T-helper 9 cell (primary cell): ENCODE measurements around the gene OSBPL5.
"Not testable (repeated sequence)": the region's sequence is repeated elsewhere in the genome, so short reads cannot be mapped to it uniquely, and the experiment has no call there.

Experiments
- DNase-seq: peaks from one replicate; pipeline ENCODE4 v3.0.0-alpha.2; 2020

OSBPL5 gene

GRCh38 chr11:3181725-3182461 lies 16.8 kb upstream of the OSBPL5 start:
- DNase-seq, result no peak

GRCh38 chr11:3180869-3181268 lies 15.8 kb upstream of the OSBPL5 start:
- no peak for DNase-seq

GRCh38 chr11:3178349-3178748 lies 13.2 kb upstream of the OSBPL5 start:
- no peak for DNase-seq

- no peak for DNase-seq
Observed at GRCh38 chr11:3177931-3178330, 12.8 kb upstream of the OSBPL5 start.

GRCh38 chr11:3176487-3176886 lies 11.4 kb upstream of the OSBPL5 start:
- DNase-seq, result no peak

GRCh38 chr11:3175194-3175593 lies 10.1 kb upstream of the OSBPL5 start:
- no peak for DNase-seq

- no peak for DNase-seq
Observed at GRCh38 chr11:3174387-3174786, 9.3 kb upstream of the OSBPL5 start.

- DNase-seq, result no peak
Observed at GRCh38 chr11:3173795-3174194, 8.7 kb upstream of the OSBPL5 start.

GRCh38 chr11:3171931-3172560 lies 6.9 kb upstream of the OSBPL5 start:
- no peak for DNase-seq

GRCh38 chr11:3170756-3171650 lies 5.9 kb upstream of the OSBPL5 start:
- no peak for DNase-seq

- DNase-seq, result no peak
Observed at GRCh38 chr11:3170044-3170755, 5.1 kb upstream of the OSBPL5 start.

GRCh38 chr11:3169255-3170043 lies 4.3 kb upstream of the OSBPL5 start:
- DNase-seq, result no peak

GRCh38 chr11:3168742-3169254 lies 3.7 kb upstream of the OSBPL5 start:
- not testable (repeated sequence) for DNase-seq

GRCh38 chr11:3167143-3168119 lies 2.3 kb upstream of the OSBPL5 start:
- DNase-seq, result no peak

GRCh38 chr11:3166268-3167142 lies 1.4 kb upstream of the OSBPL5 start:
- no peak for DNase-seq

- DNase-seq, result no peak
Observed at GRCh38 chr11:3165916-3166267, 782 bp upstream of the OSBPL5 start.

- no peak for DNase-seq
Observed at GRCh38 chr11:3164552-3165151, 458 bp downstream of the OSBPL5 start.

GRCh38 chr11:3164138-3164551 lies 965 bp downstream of the OSBPL5 start:
- DNase-seq, result no peak
